SKM-1 treated with dmso at 0.1 percent for 144 hours (cell line): ENCODE measurements around the gene IL4R.
"Not testable (repeated sequence)": the region's sequence is repeated elsewhere in the genome, so short reads cannot be mapped to it uniquely, and the experiment has no call there.

Source experiments
- DNase-seq: peaks from one replicate; lab custom pipeline; 2025; ENCODE audit not compliant: unreplicated experiment; lab: John Stamatoyannopoulos, UW

The IL4R gene

DNA sequence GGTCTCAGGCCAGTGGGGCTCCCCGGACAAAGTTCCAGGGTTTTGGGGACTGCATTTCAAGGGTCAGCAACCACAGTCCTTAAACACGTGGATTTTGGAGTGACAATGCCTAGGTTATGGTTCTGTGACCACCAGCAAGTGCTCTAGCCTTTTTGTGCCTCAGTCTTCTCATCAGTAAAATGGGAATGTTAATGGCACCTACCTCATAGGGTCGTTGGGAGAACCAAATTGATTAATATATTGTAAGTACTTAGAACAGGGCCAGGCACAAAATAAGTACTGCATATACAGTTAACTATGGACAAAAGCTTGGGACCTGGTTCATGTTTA is 13.8 kb downstream of the IL4R start:
- no peak for DNase-seq

GRCh38 chr16:27328937-27329336 is 15.2 kb downstream of the IL4R start:
- no peak for DNase-seq

- not testable (repeated sequence) for DNase-seq
Measured at GRCh38 chr16:27329376-27330079, 15.8 kb downstream of the IL4R start.

GRCh38 chr16:27330542-27330941 is 16.8 kb downstream of the IL4R start:
- no peak for DNase-seq

DNA sequence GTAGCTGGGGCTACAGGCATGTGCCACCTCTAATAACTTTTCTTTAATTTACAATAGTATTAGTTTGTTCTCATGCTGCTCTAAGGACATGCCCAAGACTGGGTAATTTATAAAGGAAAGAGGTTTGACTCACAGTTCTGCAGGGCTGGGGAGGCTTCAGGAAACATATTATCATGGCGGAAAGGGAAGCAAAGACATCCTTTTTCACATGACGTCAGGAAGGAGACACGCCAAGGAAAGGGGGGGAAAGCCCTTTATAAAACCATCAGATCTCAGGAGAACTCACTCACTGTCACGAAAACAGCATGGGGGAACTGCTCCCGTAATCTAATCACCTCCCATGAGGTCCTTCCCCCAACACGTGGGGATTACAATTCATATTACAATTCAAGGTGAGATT is 18.3 kb downstream of the IL4R start:
- DNase-seq = no peak

DNA sequence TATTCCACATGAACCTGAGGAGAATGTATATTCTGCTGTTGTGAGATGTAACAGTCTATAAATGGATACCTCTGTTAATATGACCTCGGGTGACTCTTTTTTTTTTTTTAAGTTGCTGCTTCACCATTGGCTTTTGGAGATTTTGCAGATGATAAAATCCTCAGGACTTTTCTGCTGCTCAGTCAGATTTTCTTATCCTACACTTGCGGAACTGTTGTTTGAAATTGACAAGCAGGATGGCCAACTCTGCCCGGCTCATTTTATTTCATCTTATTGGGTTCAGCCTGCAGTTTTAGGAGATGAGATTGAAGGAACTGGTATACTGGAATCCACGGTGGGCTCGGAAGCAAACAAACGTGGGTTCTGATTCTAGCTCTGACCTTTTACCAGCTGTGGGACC is 19.3 kb downstream of the IL4R start:
- no peak for DNase-seq

- DNase-seq = no peak
Measured at GRCh38 chr16:27333549-27333948, 19.8 kb downstream of the IL4R start.

GRCh38 chr16:27334192-27334764 is 20.5 kb downstream of the IL4R start:
- no peak for DNase-seq

- no peak for DNase-seq
Measured at GRCh38 chr16:27334838-27335237, 21.1 kb downstream of the IL4R start.

- DNase-seq = no peak
Measured at GRCh38 chr16:27335349-27336053, 21.7 kb downstream of the IL4R start.

DNA sequence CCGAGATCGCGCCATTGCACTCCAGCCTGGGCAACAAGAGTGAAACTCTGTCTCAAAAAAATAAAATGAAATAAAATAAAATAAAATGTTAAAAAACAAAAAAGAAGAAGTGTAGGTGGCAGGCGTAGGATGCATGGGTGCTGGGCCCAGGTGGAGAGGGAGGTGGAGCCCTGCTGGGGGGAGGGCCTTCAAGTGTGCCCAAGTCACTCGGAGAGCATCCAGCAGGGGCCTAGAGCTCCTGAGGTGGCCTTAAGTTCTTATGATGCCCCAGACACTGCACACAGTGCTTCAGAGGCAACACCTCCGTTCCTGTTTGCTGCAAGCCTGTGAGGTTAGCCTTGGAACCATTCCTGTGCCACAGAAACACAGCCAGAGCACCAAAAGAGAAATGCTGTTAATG is 23.2 kb downstream of the IL4R start:
- DNase-seq = no peak

DNA sequence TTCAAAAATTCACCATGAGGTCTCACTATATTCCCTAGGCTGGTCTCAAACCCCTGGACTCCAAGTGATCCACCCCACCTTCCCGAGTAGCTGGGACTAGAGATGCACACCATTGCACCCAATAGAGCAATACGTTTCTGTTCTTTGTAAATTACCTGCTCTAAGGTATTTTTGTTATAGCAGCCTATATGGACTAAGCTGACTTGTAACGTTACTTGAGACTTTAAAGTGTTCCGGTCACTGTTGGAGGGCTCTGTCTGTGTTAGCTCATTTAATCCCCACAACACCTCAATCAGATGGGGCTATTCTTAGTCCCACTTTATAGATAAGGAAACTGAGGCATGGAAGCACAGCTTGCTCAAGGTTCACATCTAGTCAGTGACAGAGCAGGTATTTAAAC is 25.4 kb downstream of the IL4R start:
- DNase-seq = no peak

- DNase-seq = no peak
Measured at GRCh38 chr16:27340654-27341053, 26.9 kb downstream of the IL4R start.

- no peak for DNase-seq
Measured at GRCh38 chr16:27341549-27341948, 27.8 kb downstream of the IL4R start.

GRCh38 chr16:27341971-27342370 is 28.2 kb downstream of the IL4R start:
- DNase-seq = no peak

DNA sequence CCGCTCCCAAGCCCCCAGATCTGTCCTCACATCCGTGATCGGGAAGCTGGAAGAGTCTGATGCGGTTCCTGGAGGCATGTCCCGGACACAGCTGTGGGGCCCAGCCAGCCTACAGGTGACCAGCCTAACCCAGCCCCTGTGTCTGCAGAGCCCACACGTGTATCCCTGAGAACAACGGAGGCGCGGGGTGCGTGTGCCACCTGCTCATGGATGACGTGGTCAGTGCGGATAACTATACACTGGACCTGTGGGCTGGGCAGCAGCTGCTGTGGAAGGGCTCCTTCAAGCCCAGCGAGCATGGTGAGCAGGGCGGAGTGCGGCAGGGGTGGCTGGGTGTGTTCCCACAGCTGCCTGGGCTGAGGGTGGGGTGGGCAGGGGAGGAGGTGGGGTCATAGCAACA is 30.9 kb downstream of the IL4R start:
- no peak for DNase-seq

DNA sequence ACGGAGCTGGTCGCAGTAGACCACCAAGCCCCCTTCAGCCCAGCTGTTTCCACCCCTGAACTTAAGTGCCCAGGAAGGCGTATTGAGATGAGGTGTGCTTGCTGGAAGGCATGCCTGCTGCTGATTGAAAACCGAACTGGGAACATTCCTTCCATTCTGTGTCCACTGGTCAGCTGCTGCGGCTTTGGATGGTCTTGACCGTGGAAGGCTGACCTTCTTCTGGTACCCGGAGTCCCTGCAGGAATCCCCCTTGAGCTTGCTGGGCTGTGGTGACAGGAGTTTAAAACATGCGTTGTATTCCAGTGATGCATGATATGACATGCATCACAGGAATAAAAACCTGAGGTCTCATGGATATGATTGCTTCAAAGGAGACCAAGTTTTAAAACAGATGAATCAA is 31.4 kb downstream of the IL4R start:
- DNase-seq = no peak

DNA sequence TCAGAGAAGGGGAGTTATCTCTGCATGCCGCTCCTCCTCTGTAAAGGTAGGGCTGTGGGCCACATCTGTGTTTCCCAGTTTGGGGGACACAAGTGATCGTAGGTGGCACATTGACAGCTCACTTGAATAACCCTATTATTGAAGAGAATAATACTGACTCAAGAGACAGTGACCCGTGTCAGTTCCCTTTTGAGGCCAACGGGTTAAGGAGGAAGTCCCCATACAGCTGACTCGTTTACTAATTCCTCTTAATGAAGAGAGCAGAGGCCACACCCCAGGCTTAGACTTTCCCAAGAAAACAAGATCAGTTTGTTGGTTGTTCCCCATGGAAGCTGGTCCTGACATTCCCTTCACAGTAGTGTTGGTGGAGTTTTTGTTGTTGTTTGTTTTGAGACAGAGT is 33.0 kb downstream of the IL4R start:
- DNase-seq = peak; percentile 58

GRCh38 chr16:27347930-27348685 is 34.3 kb downstream of the IL4R start:
- DNase-seq = no peak

DNA sequence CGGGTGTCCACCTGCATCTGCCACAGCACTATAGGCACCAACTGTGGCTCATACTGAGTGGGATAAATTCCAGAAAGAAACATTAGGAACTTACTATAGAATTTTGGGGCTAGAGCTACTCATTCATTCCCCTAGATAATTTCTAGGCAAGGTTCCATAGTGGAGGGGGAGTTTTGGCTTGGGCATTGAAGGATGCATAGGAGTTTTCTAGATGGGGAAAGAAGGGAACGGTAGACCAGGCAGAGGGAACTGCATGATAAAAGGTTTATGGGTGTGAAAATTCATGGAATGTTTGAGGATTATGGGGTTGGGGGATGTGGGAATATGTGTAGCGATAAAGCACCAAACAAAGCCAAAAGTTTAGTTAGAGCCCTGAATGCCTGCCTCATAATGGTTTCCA is 35.5 kb downstream of the IL4R start:
- no peak for DNase-seq

GRCh38 chr16:27350006-27350405 is 36.2 kb downstream of the IL4R start:
- DNase-seq = no peak

GRCh38 chr16:27351989-27352388 is 38.2 kb downstream of the IL4R start:
- no peak for DNase-seq
